Measurements from ENCODE around the gene INTS7. TPM values are rescaled to one million over a fixed set of nuclear protein-coding genes. Genes with fewer than 3 reads are reported as not detected.
A peak's percentile ranks its signal among the peaks of the same experiment; 100 is the strongest.

The INTS7 gene
- total and polyA plus RNA-seq, 8 donors: 18.9 to 28.7 (median 22.1) TPM

- Histone ChIP-seq H3K27me3 (no peaks in the 10 kb centered on the region), H3K4me1 (no peaks in the 10 kb centered on the region), H3K36me3 (peaks cover 0 to 23% of the 10 kb centered on the region in 2 donors), H3K9me3 (no peaks in the 10 kb centered on the region), H3K27ac (no peak overlapping the region), H3K4me3 (no peak overlapping the region)
- TF ChIP-seq CTCF (IDR thresholded peaks at IDR 0.05): no peak
- ATAC-seq (no peak), DNase-seq (no peak)
- intact Hi-C loops (cut with DNase I): no loop called here
Observed at GRCh38 chr1:211952299-211952698, 83.1 kb downstream of the INTS7 start.

GRCh38 chr1:211951856-211952255, 83.5 kb downstream of the INTS7 start:
- no peaks in the 10 kb centered on the region for H3K27me3 ChIP-seq
- H3K4me3 ChIP-seq: no peak overlapping the region
- no peak for TF ChIP-seq CTCF (IDR thresholded peaks at IDR 0.05)
- peaks cover 0 to 19% of the 10 kb centered on the region in 2 donors for H3K36me3 ChIP-seq
- DNase-seq (no peak), ATAC-seq (peak; percentile 83)
- H3K27ac ChIP-seq: no peak overlapping the region
- H3K9me3 ChIP-seq: no peaks in the 10 kb centered on the region
- no peaks in the 10 kb centered on the region for H3K4me1 ChIP-seq
- intact Hi-C loops (cut with DNase I): no loop called here

GRCh38 chr1:211948377-211948776, 87.0 kb downstream of the INTS7 start:
- peaks cover 0 to 34% of the 10 kb centered on the region in 2 donors for H3K36me3 ChIP-seq
- no peak overlapping the region for H3K4me3 ChIP-seq
- DNase-seq (no peak), ATAC-seq (no peak)
- intact Hi-C loops (cut with DNase I): no loop called here
- H3K27me3 ChIP-seq: no peaks in the 10 kb centered on the region
- no peak overlapping the region for H3K27ac ChIP-seq
- no peaks in the 10 kb centered on the region for H3K9me3 ChIP-seq
- no peak for TF ChIP-seq CTCF (IDR thresholded peaks at IDR 0.05)
- no peaks in the 10 kb centered on the region for H3K4me1 ChIP-seq

GRCh38 chr1:211947396-211948295, 87.7 kb downstream of the INTS7 start:
- Histone ChIP-seq H3K27me3 (no peaks in the 10 kb centered on the region), H3K27ac (no peak overlapping the region), H3K36me3 (peaks cover 0 to 34% of the 10 kb centered on the region in 2 donors), H3K4me1 (no peaks in the 10 kb centered on the region), H3K4me3 (no peak overlapping the region), H3K9me3 (no peaks in the 10 kb centered on the region)
- ATAC-seq (no peak), DNase-seq (no peak)
- intact Hi-C loops (cut with DNase I): no loop called here
- TF ChIP-seq CTCF (IDR thresholded peaks at IDR 0.05): no peak

- H3K4me3 ChIP-seq: no peak overlapping the region
- H3K36me3 ChIP-seq: peaks cover 0 to 31% of the 10 kb centered on the region in 2 donors
- no peak for TF ChIP-seq CTCF (IDR thresholded peaks at IDR 0.05)
- ATAC-seq (peak; percentile 91), DNase-seq (peak in 1 of 4 donors; percentile 16)
- H3K4me1 ChIP-seq: no peaks in the 10 kb centered on the region
- no peak overlapping the region for H3K27ac ChIP-seq
- no peaks in the 10 kb centered on the region for H3K27me3 ChIP-seq
- H3K9me3 ChIP-seq: no peaks in the 10 kb centered on the region
- intact Hi-C loops (cut with DNase I): no loop called here
Observed at GRCh38 chr1:211944733-211945500, 90.4 kb downstream of the INTS7 start.
